GM23338 (cell line): ENCODE results near the gene JPH3. TPM values are rescaled to one million over a fixed set of nuclear protein-coding genes. Genes with fewer than 3 reads are reported as not detected.

Source experiments
- ATAC-seq: fragments of 200-7000 bp; cut with Tn5 transposase; 3 replicates; pipeline ENCODE4 v1.9.1; 2020
- DNase-seq: peaks from one replicate; pipeline ENCODE4 v3.0.0-alpha.2; 2015; ENCODE audit warnings: low spot score
- H2AFZ ChIP-seq: fragments of 200-600 bp; sonication (generic); 2 replicates; pipeline ENCODE4 v1.8.0; 2016; ENCODE audit warnings: antibody characterized with exemption, mild to moderate bottlenecking, moderate library complexity
- H3F3A ChIP-seq: fragments of 200-600 bp; sonication (generic); replicated peaks from 2 replicates; pipeline ENCODE4 v1.8.0; 2017; ENCODE audit warnings: antibody characterized with exemption, mixed run types, low read depth
- H3K27ac ChIP-seq: fragments of 200-600 bp; sonication (generic); 2 replicates; pipeline ENCODE4 v1.6.1; 2016; ENCODE audit warnings: low read depth
- H3K27me3 ChIP-seq: fragments of 200-600 bp; sonication (generic); 2 replicates; pipeline ENCODE4 v1.8.0; 2016; ENCODE audit warnings: mild to moderate bottlenecking, mixed run types, moderate library complexity; ENCODE audit not compliant: insufficient read depth
- H3K36me3 ChIP-seq: fragments of 200-600 bp; sonication (generic); 2 replicates; pipeline ENCODE4 v1.8.0; 2016; ENCODE audit warnings: mild to moderate bottlenecking; ENCODE audit not compliant: insufficient read depth
- H3K4me1 ChIP-seq: fragments of 200-600 bp; sonication (generic); 2 replicates; pipeline ENCODE4 v1.8.0; 2016; ENCODE audit warnings: mild to moderate bottlenecking, moderate library complexity; ENCODE audit not compliant: insufficient read depth
- H3K4me2 ChIP-seq: fragments of 200-600 bp; sonication (generic); 2 replicates; pipeline ENCODE4 v1.7.1; 2017; ENCODE audit warnings: mixed run types
- H3K4me3 ChIP-seq: fragments of 200-600 bp; sonication (generic); 2 replicates; pipeline ENCODE4 v1.6.1; 2016; ENCODE audit warnings: mixed run types
- H3K79me2 ChIP-seq: fragments of 200-600 bp; sonication (generic); replicated peaks from 2 replicates; pipeline ENCODE4 v1.8.0; 2017; ENCODE audit warnings: mild to moderate bottlenecking; ENCODE audit not compliant: insufficient read depth
- H3K9me2 ChIP-seq: fragments of 200-600 bp; sonication (generic); 2 replicates; pipeline ENCODE4 v1.8.0; 2017; ENCODE audit not compliant: insufficient read depth
- H4K20me1 ChIP-seq: fragments of 200-600 bp; sonication (generic); replicated peaks from 2 replicates; pipeline ENCODE4 v1.8.0; 2017; ENCODE audit warnings: mild to moderate bottlenecking; ENCODE audit not compliant: insufficient read depth
- H3K27ac Mint-ChIP-seq: 2 replicates; pipeline ENCODE4 v1.8.0; 2020; ENCODE audit warnings: inconsistent platforms, mild to moderate bottlenecking, moderate library complexity, mixed read lengths
- H3K27me3 Mint-ChIP-seq: 3 replicates; pipeline ENCODE4 v1.8.0; 2022; ENCODE audit warnings: low read depth, mild to moderate bottlenecking, moderate library complexity, mixed read lengths, inconsistent platforms; ENCODE audit not compliant: insufficient read depth, poor library complexity
- H3K36me3 Mint-ChIP-seq: 3 replicates; pipeline ENCODE4 v1.8.0; 2021; ENCODE audit warnings: low read depth, mild to moderate bottlenecking, inconsistent platforms, moderate library complexity, mixed read lengths
- H3K4me1 Mint-ChIP-seq: 3 replicates; pipeline ENCODE4 v1.8.0; 2020; ENCODE audit warnings: mild to moderate bottlenecking, inconsistent platforms, mixed read lengths
- H3K4me3 Mint-ChIP-seq: 3 replicates; pipeline ENCODE4 v1.8.0; 2021; ENCODE audit warnings: moderate library complexity, mild to moderate bottlenecking, inconsistent platforms, mixed read lengths
- H3K9me3 Mint-ChIP-seq: 3 replicates; pipeline ENCODE4 v1.8.0; 2020; ENCODE audit warnings: moderate library complexity, mild to moderate bottlenecking, inconsistent platforms, mixed read lengths
- CREB1 ChIP-seq: fragments of 250-450 bp; sonication (Bioruptor Pico); IDR thresholded peaks from 2 replicates; pipeline ENCODE4 v1.5.0; 2020; ENCODE audit warnings: low read depth, mild to moderate bottlenecking, moderate library complexity
- CTCF ChIP-seq, 2 experiments: fragments of 200-600 bp in 1 of 2; sonication (generic) in 1 of 2; conservative IDR thresholded peaks; 2 replicates each; pipeline versions ENCODE4 v1.5.1 to v1.6.1; 2016 to 2017; ENCODE audit warnings: antibody characterized with exemption in 2 of 2, low read depth in 2 of 2, mild to moderate bottlenecking in 2 of 2, moderate library complexity in 1 of 2
- ETS1 ChIP-seq: IDR thresholded peaks from 2 replicates; pipeline ENCODE4 v1.6.1; 2016; ENCODE audit warnings: antibody characterized with exemption
- EZH2 ChIP-seq: fragments of 200-600 bp; sonication (generic); IDR thresholded peaks from one replicate; pipeline ENCODE4 v1.8.0; 2017; ENCODE audit warnings: antibody characterized with exemption, mild to moderate bottlenecking, low read depth; ENCODE audit not compliant: unreplicated experiment
- EZH2phosphoT487 ChIP-seq: fragments of 200-600 bp; sonication (generic); IDR thresholded peaks from one replicate; pipeline ENCODE4 v1.8.1; 2018; ENCODE audit warnings: antibody characterized with exemption; ENCODE audit not compliant: unreplicated experiment
- JUNB ChIP-seq: IDR thresholded peaks from one replicate; pipeline ENCODE4 v1.6.1; 2016; ENCODE audit warnings: antibody characterized with exemption; ENCODE audit not compliant: unreplicated experiment
- POLR2AphosphoS5 ChIP-seq: IDR thresholded peaks from 2 replicates; pipeline ENCODE4 v1.6.1; 2016; ENCODE audit warnings: antibody characterized with exemption, low read depth
- REST ChIP-seq: IDR thresholded peaks from one replicate; pipeline ENCODE4 v1.6.1; 2018; ENCODE audit warnings: antibody characterized with exemption; ENCODE audit not compliant: unreplicated experiment
- STAT1 ChIP-seq: IDR thresholded peaks from one replicate; pipeline ENCODE4 v1.6.1; 2016; ENCODE audit warnings: antibody characterized with exemption; ENCODE audit not compliant: unreplicated experiment
- ZNF114 ChIP-seq: fragments of 250-450 bp; sonication (Bioruptor Pico); IDR thresholded peaks from 2 replicates; pipeline ENCODE4 v1.5.0; 2020; ENCODE audit warnings: mild to moderate bottlenecking, moderate library complexity
- polyA plus RNA-seq: library from polyadenylated mRNA; unstranded; fragments of >200 nt; fragmentation: Nextera tagmentation; extraction: Ambion mirVana; gene quantifications from 2 replicates; pipeline ENCODE4 v1.2.1, GENCODE V29; 2016
- total RNA-seq: library from RNA; depleted of rRNA; stranded (reverse); fragments of >200 nt; shearing (Covaris generic); gene quantifications from 2 replicates; pipeline ENCODE4 v1.2.3, GENCODE V29; 2014

JPH3 gene
- total and polyA plus RNA-seq, 2 experiments from 2014 or later, result 8.4 to 38.3 TPM

GRCh38 chr16:87603684-87604633 is 1.7 kb downstream of the JPH3 start:
- Mint-ChIP-seq H3K36me3 (peaks cover 7% of the 10 kb centered on the region; the same call in 1 of the 3 replicates), H3K4me3 (peak overlapping the region; percentile 95), H3K4me1 (peaks cover 46% of the 10 kb centered on the region), H3K27me3 (peaks cover 38% of the 10 kb centered on the region), H3K9me3 (no peaks in the 10 kb centered on the region), H3K27ac (no peak overlapping the region)
- H3F3A ChIP-seq, result peaks cover 13% of the 10 kb centered on the region; the same call in 1 of the 2 replicates
- H4K20me1 ChIP-seq, result peaks cover 43% of the 10 kb centered on the region
- no peak for TF ChIP-seq STAT1
- no peak for TF ChIP-seq ETS1
- no peak for TF ChIP-seq EZH2phosphoT487
- TF ChIP-seq CREB1 (CRISPR knock-in tag), result no peak
- TF ChIP-seq POLR2AphosphoS5, result no peak
- no peak for TF ChIP-seq JUNB
- H3K27me3 ChIP-seq, result peaks cover 6% of the 10 kb centered on the region; the same call in 1 of the 2 replicates
- peak overlapping the region; percentile 97 for H3K4me2 ChIP-seq
- no peak overlapping the region; the same call in 1 of the 2 replicates for H2AFZ ChIP-seq
- H3K36me3 ChIP-seq, result no peaks in the 10 kb centered on the region
- no peak overlapping the region for H3K27ac ChIP-seq
- ATAC-seq (peak; percentile 44), DNase-seq (peak; percentile 70)
- no peaks in the 10 kb centered on the region for H3K9me2 ChIP-seq
- H3K4me3 ChIP-seq, result peak overlapping the region; percentile 97
- peaks cover 16% of the 10 kb centered on the region for H3K4me1 ChIP-seq
- peaks cover 31% of the 10 kb centered on the region for H3K79me2 ChIP-seq

- Histone ChIP-seq H3K27ac (no peak overlapping the region), H3K79me2 (peaks cover 31% of the 10 kb centered on the region), H3F3A (peaks cover 13% of the 10 kb centered on the region; the same call in 1 of the 2 replicates), H3K9me2 (no peaks in the 10 kb centered on the region), H4K20me1 (peaks cover 50% of the 10 kb centered on the region), H3K27me3 (peaks cover 6% of the 10 kb centered on the region; the same call in 1 of the 2 replicates), H2AFZ (no peak overlapping the region), H3K4me2 (peak overlapping the region; percentile 97), H3K36me3 (no peaks in the 10 kb centered on the region), H3K4me1 (peaks cover 16% of the 10 kb centered on the region), H3K4me3 (peak overlapping the region; percentile 97)
- H3K27me3 Mint-ChIP-seq, result peaks cover 41% of the 10 kb centered on the region
- ATAC-seq (no peak), DNase-seq (no peak)
- H3K36me3 Mint-ChIP-seq, result peaks cover 7% of the 10 kb centered on the region; the same call in 1 of the 3 replicates
- H3K4me1 Mint-ChIP-seq, result peaks cover 46% of the 10 kb centered on the region
- H3K27ac Mint-ChIP-seq, result no peak overlapping the region
- no peaks in the 10 kb centered on the region for H3K9me3 Mint-ChIP-seq
- peak overlapping the region; percentile 95 for H3K4me3 Mint-ChIP-seq
- TF ChIP-seq EZH2phosphoT487 (no peak), ZNF114 (CRISPR knock-in tag) (no peak), REST (no peak), JUNB (no peak), CREB1 (CRISPR knock-in tag) (no peak), ETS1 (no peak), EZH2 (no peak), CTCF (conservative IDR thresholded peaks at IDR 0.05; ENCODE audit: low read depth in 2 of 2) (no peak)
These were observed 2.4 kb downstream of the JPH3 start for GRCh38 chr16:87604634-87605111.
